Liver (tissue), 2 donors: ENCODE measurements around the gene VSIG10.

Source experiments
- REST ChIP-seq: IDR thresholded peaks from 2 replicates; pipeline ENCODE4 v1.6.1; 2016; ENCODE audit warnings: antibody characterized with exemption, mild to moderate bottlenecking
- TF ChIP-seq, protein P1 (sequence below): fragments of 150-350 bp; IDR thresholded peaks from 2 replicates; pipeline ENCODE4 v1.5.1; 2017; ENCODE audit warnings: improper control_type of control experiment, low read depth, low read length; ENCODE audit not compliant: missing input control
- donor health status: healthy.

- TF ChIP-seq, protein P1, sequence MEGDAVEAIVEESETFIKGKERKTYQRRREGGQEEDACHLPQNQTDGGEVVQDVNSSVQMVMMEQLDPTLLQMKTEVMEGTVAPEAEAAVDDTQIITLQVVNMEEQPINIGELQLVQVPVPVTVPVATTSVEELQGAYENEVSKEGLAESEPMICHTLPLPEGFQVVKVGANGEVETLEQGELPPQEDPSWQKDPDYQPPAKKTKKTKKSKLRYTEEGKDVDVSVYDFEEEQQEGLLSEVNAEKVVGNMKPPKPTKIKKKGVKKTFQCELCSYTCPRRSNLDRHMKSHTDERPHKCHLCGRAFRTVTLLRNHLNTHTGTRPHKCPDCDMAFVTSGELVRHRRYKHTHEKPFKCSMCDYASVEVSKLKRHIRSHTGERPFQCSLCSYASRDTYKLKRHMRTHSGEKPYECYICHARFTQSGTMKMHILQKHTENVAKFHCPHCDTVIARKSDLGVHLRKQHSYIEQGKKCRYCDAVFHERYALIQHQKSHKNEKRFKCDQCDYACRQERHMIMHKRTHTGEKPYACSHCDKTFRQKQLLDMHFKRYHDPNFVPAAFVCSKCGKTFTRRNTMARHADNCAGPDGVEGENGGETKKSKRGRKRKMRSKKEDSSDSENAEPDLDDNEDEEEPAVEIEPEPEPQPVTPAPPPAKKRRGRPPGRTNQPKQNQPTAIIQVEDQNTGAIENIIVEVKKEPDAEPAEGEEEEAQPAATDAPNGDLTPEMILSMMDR: no peak
- no peak for TF ChIP-seq REST
Observed at GRCh38 chr12:118020036-118020435, 83.8 kb downstream of the VSIG10 start.
